ENCODE results near the gene SGSM1. TPM values are rescaled to one million over a fixed set of nuclear protein-coding genes. Genes with fewer than 3 reads are reported as not detected.
A peak's percentile ranks its signal among the peaks of the same experiment; 100 is the strongest.
"Not testable (repeated sequence)": the region's sequence is repeated elsewhere in the genome, so short reads cannot be mapped to it uniquely, and the experiment has no call there.

Gene SGSM1
- total and polyA plus RNA-seq, 2 donors from 2014 or later: 3.6 to 4.7 TPM

DNA sequence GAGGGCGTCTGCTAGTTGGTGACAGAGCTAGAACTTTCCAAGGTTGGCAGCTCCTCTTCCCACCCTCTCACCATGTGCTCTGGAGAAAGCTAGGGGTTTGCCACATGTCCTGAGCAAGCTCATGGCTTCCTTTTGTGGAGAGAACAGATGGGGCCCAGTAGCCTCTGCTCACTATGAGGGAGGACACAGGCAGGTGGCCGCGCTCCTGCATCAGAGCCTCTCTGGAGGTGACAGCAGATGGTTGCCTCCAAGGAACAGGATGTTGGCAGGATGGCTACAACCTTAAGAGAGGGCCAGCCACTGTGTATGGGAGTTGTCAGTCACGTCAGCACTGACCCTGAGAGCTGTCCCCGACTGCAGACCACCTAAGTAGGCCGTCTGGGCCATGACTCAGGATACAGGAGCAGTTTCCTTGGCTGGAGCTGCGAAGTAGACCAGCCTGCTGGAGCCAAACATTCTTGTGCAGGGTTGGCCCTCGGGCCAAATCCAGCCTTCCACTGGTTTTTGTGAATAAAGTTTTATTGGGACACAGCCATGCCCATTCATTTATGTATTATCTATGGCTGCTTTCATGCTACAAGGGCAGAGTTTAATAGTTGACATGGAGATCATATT is 28.0 kb downstream of the SGSM1 start:
- H3K4me1 ChIP-seq (ENCODE audit: control insufficient read depth in 2 of 3, insufficient read depth in 2 of 3, low read depth in 1 of 3, low read length in 3 of 3): no peaks in the 10 kb centered on the region
- no peak overlapping the region for H3K4me3 ChIP-seq (ENCODE audit: low read length in 3 of 3)
- TF ChIP-seq, protein P1, sequence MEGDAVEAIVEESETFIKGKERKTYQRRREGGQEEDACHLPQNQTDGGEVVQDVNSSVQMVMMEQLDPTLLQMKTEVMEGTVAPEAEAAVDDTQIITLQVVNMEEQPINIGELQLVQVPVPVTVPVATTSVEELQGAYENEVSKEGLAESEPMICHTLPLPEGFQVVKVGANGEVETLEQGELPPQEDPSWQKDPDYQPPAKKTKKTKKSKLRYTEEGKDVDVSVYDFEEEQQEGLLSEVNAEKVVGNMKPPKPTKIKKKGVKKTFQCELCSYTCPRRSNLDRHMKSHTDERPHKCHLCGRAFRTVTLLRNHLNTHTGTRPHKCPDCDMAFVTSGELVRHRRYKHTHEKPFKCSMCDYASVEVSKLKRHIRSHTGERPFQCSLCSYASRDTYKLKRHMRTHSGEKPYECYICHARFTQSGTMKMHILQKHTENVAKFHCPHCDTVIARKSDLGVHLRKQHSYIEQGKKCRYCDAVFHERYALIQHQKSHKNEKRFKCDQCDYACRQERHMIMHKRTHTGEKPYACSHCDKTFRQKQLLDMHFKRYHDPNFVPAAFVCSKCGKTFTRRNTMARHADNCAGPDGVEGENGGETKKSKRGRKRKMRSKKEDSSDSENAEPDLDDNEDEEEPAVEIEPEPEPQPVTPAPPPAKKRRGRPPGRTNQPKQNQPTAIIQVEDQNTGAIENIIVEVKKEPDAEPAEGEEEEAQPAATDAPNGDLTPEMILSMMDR (IDR thresholded peaks at IDR 0.05; ENCODE audit: borderline replicate concordance, extremely low read depth, insufficient read depth): no peak
- DNase-seq (no peak), FAIRE-seq (no peak)
- intact Hi-C loops (cut with DNase I): no loop called here
- H3K27me3 ChIP-seq (ENCODE audit: control insufficient read depth, insufficient read depth, low read length): no peaks in the 10 kb centered on the region
- H3K9me3 ChIP-seq (ENCODE audit: control insufficient read depth in 2 of 3, insufficient read depth in 1 of 3, low read length in 3 of 3): no peaks in the 10 kb centered on the region
- H3K9ac ChIP-seq (ENCODE audit: low read length in 3 of 3): no peak overlapping the region
- no peak overlapping the region for H3K27ac ChIP-seq (ENCODE audit: low read depth in 2 of 2, low read length in 2 of 2)
- no peaks in the 10 kb centered on the region for H3K36me3 ChIP-seq (ENCODE audit: control insufficient read depth in 2 of 3, insufficient read depth in 3 of 3, low read length in 3 of 3)

DNA sequence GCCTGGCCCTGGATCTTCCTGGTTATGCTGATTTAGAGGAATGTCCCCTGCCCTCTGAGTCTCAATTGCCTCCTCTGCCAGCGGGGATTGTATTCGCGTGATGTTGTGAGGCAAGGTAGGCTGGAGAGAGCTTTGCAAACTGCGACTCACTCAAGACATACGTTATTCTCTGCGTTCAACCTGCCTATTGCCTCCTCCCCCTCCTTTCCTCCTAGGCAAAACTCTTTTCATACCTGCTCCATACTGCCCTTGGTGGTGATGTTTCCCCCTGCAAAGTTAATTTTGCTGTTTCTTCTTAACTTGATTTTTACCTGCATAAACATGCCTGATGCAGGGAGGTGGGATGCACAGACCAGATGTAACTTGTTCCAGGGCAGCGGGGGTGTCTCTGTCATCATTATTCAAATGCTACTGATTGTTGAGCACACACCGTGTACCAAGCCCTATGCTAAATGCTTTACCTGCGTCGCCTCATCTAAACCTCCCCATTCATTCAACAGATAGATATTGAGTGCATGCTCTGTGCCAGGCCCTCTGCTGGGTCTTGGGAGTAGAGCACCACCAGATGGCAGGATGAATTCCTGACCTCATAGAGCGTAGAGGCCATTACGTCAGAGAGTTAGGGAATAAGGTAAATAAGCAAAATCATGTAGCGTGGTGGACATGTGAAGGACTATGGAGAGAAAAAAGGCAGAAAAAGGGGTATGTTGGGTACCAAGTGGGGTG is 29.0 kb downstream of the SGSM1 start:
- peak in 1 of 5 donors; percentile 19 for DNase-seq
- Histone ChIP-seq H3K4me1 (ENCODE audit: control insufficient read depth in 2 of 3, insufficient read depth in 2 of 3, low read depth in 1 of 3, low read length in 3 of 3) (no peaks in the 10 kb centered on the region), H3K27ac (ENCODE audit: low read depth in 2 of 2, low read length in 2 of 2) (no peak overlapping the region), H3K9ac (ENCODE audit: low read length in 3 of 3) (no peak overlapping the region), H3K27me3 (ENCODE audit: control insufficient read depth, insufficient read depth, low read length) (no peaks in the 10 kb centered on the region), H3K4me3 (ENCODE audit: low read length in 3 of 3) (no peak overlapping the region), H3K9me3 (ENCODE audit: control insufficient read depth in 2 of 3, insufficient read depth in 1 of 3, low read length in 3 of 3) (no peaks in the 10 kb centered on the region), H3K36me3 (ENCODE audit: control insufficient read depth in 2 of 3, insufficient read depth in 3 of 3, low read length in 3 of 3) (no peaks in the 10 kb centered on the region)
- FAIRE-seq: no peak
- TF ChIP-seq, protein P1 (IDR thresholded peaks at IDR 0.05; ENCODE audit: borderline replicate concordance, extremely low read depth, insufficient read depth): no peak
- intact Hi-C loops (cut with DNase I): no loop called here

- FAIRE-seq (no peak), DNase-seq (no peak)
- intact Hi-C loops (cut with DNase I): no loop called here
- TF ChIP-seq, protein P1 (IDR thresholded peaks at IDR 0.05; ENCODE audit: borderline replicate concordance, extremely low read depth, insufficient read depth): no peak
- H3K9me3 ChIP-seq (ENCODE audit: control insufficient read depth in 2 of 3, insufficient read depth in 1 of 3, low read length in 3 of 3): no peaks in the 10 kb centered on the region
- H3K27me3 ChIP-seq (ENCODE audit: control insufficient read depth, insufficient read depth, low read length): no peaks in the 10 kb centered on the region
- H3K4me1 ChIP-seq (ENCODE audit: control insufficient read depth in 2 of 3, insufficient read depth in 2 of 3, low read depth in 1 of 3, low read length in 3 of 3): no peaks in the 10 kb centered on the region
- H3K9ac ChIP-seq (ENCODE audit: low read length in 3 of 3): no peak overlapping the region
- H3K36me3 ChIP-seq (ENCODE audit: control insufficient read depth in 2 of 3, insufficient read depth in 3 of 3, low read length in 3 of 3): no peaks in the 10 kb centered on the region
- H3K4me3 ChIP-seq (ENCODE audit: low read length in 3 of 3): no peak overlapping the region
- no peak overlapping the region for H3K27ac ChIP-seq (ENCODE audit: low read depth in 2 of 2, low read length in 2 of 2)
These were observed 30.3 kb downstream of the SGSM1 start for GRCh38 chr22:24836282-24836681.

DNA sequence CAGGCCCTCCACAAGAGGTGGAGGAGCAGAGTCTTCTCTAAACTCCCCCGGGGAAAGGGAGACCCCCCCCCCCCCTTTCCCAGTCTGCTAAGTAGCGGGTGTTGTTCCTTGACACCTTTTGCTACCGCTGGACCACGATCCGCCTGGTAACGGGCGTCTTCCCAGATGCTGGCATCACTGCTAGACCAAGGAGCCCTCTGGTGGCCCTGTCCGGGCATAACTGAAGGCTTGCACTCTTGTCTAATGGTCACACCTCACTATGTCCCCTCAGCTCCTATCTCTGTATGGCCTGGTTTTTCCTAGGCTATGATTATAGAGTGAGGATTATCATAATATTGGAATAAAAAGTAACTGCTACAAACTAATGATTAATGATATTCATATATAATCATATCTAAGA is 31.5 kb downstream of the SGSM1 start:
- H3K4me3 ChIP-seq (ENCODE audit: low read length in 3 of 3); H3K27me3 ChIP-seq (ENCODE audit: control insufficient read depth, insufficient read depth, low read length); intact Hi-C loops (cut with DNase I); H3K9me3 ChIP-seq (ENCODE audit: control insufficient read depth in 2 of 3, insufficient read depth in 1 of 3, low read length in 3 of 3); FAIRE-seq; H3K9ac ChIP-seq (ENCODE audit: low read length in 3 of 3); H3K36me3 ChIP-seq (ENCODE audit: control insufficient read depth in 2 of 3, insufficient read depth in 3 of 3, low read length in 3 of 3); H3K4me1 ChIP-seq (ENCODE audit: control insufficient read depth in 2 of 3, insufficient read depth in 2 of 3, low read depth in 1 of 3, low read length in 3 of 3); H3K27ac ChIP-seq (ENCODE audit: low read depth in 2 of 2, low read length in 2 of 2); DNase-seq: not testable (repeated sequence)
